ENCODE measurements around the gene ABI2. TPM values are rescaled to one million over a fixed set of nuclear protein-coding genes. Genes with fewer than 3 reads are reported as not detected.

The ABI2 gene
- total RNA-seq, 2 experiments from 2014 or later: 19.3 to 21.0 TPM

- TF ChIP-seq, protein P1, sequence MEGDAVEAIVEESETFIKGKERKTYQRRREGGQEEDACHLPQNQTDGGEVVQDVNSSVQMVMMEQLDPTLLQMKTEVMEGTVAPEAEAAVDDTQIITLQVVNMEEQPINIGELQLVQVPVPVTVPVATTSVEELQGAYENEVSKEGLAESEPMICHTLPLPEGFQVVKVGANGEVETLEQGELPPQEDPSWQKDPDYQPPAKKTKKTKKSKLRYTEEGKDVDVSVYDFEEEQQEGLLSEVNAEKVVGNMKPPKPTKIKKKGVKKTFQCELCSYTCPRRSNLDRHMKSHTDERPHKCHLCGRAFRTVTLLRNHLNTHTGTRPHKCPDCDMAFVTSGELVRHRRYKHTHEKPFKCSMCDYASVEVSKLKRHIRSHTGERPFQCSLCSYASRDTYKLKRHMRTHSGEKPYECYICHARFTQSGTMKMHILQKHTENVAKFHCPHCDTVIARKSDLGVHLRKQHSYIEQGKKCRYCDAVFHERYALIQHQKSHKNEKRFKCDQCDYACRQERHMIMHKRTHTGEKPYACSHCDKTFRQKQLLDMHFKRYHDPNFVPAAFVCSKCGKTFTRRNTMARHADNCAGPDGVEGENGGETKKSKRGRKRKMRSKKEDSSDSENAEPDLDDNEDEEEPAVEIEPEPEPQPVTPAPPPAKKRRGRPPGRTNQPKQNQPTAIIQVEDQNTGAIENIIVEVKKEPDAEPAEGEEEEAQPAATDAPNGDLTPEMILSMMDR (IDR thresholded peaks at IDR 0.05): no peak
- no peaks in the 10 kb centered on the region for H3K4me1 Mint-ChIP-seq (ENCODE audit: low read depth)
- no peak overlapping the region for H3K4me3 Mint-ChIP-seq
- Histone ChIP-seq H3K4me3 (ENCODE audit: low read length) (no peak overlapping the region), H3K4me1 (ENCODE audit: insufficient read depth, low read length) (no peaks in the 10 kb centered on the region), H3K27ac (ENCODE audit: low read depth in 1 of 2, low read length in 2 of 2) (no peak overlapping the region), H3K9me3 (ENCODE audit: control insufficient read depth in 1 of 2, insufficient read depth in 1 of 2, low read length in 2 of 2) (peaks cover 0 to 5% of the 10 kb centered on the region in 2 experiments), H3K36me3 (ENCODE audit: insufficient read depth, low read length) (peaks cover 11% of the 10 kb centered on the region), H3K27me3 (ENCODE audit: control insufficient read depth in 1 of 2, insufficient read depth in 2 of 2, low read length in 2 of 2) (no peaks in the 10 kb centered on the region)
- H3K9me3 Mint-ChIP-seq: no peaks in the 10 kb centered on the region
- ATAC-seq (ENCODE audit: poor library complexity): no peak
- H3K27me3 Mint-ChIP-seq: no peaks in the 10 kb centered on the region
- H3K36me3 Mint-ChIP-seq (ENCODE audit: low read depth): peaks cover 20% of the 10 kb centered on the region
- ChIA-PET CTCF (no interaction called here), POLR2A (no interaction called here)
- H3K27ac Mint-ChIP-seq: no peak overlapping the region
- intact Hi-C loops (cut with DNase I, micrococcal nuclease): no loop called here
- no peak for DNase-seq
Measured at GRCh38 chr2:203354966-203355365, 26.8 kb downstream of the ABI2 start.

DNA sequence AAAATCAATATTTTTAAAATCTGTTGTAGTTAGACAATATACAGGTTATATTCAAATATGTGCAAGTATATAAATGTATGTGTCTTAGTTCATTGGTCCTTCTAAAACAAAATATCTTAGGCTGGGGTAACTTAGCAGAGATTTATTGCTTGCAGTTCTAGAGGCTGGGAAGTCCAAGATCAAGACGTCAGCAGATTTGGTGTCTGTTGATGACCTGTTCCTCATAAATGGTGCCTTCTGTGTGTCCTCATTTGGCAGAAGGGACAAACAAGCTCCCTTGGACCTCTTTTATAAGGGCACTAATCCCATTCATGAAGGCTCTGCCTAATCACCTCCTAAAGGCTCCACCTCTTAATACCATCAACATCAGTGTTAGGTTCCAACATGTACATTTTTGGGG, 31.3 kb downstream of the ABI2 start:
- ATAC-seq (ENCODE audit: poor library complexity) (no peak), DNase-seq (no peak)
- intact Hi-C loops (cut with DNase I, micrococcal nuclease): no loop called here
- CTCF ChIA-PET: no interaction called here
- Mint-ChIP-seq H3K4me3 (no peak overlapping the region), H3K4me1 (ENCODE audit: low read depth) (peaks cover 10% of the 10 kb centered on the region), H3K27me3 (no peaks in the 10 kb centered on the region), H3K9me3 (no peaks in the 10 kb centered on the region), H3K36me3 (ENCODE audit: low read depth) (peaks cover 10% of the 10 kb centered on the region), H3K27ac (no peak overlapping the region)
- Histone ChIP-seq H3K9me3 (ENCODE audit: control insufficient read depth in 1 of 2, insufficient read depth in 1 of 2, low read length in 2 of 2) (no peaks in the 10 kb centered on the region), H3K4me1 (ENCODE audit: insufficient read depth, low read length) (no peaks in the 10 kb centered on the region), H3K27ac (ENCODE audit: low read depth in 1 of 2, low read length in 2 of 2) (no peak overlapping the region), H3K27me3 (ENCODE audit: control insufficient read depth in 1 of 2, insufficient read depth in 2 of 2, low read length in 2 of 2) (no peaks in the 10 kb centered on the region), H3K36me3 (ENCODE audit: insufficient read depth, low read length) (peaks cover 3% of the 10 kb centered on the region), H3K4me3 (ENCODE audit: low read length) (no peak overlapping the region)
- POLR2A ChIA-PET: no interaction called here
- TF ChIP-seq, protein P1 (IDR thresholded peaks at IDR 0.05): no peak

GRCh38 chr2:203360833-203361430, 32.7 kb downstream of the ABI2 start:
- no peaks in the 10 kb centered on the region for H3K9me3 ChIP-seq (ENCODE audit: control insufficient read depth in 1 of 2, insufficient read depth in 1 of 2, low read length in 2 of 2)
- Mint-ChIP-seq H3K4me1 (ENCODE audit: low read depth) (peaks cover 10% of the 10 kb centered on the region), H3K27ac (peak overlapping the region; percentile 0), H3K36me3 (ENCODE audit: low read depth) (peaks cover 5% of the 10 kb centered on the region), H3K27me3 (no peaks in the 10 kb centered on the region), H3K9me3 (no peaks in the 10 kb centered on the region), H3K4me3 (no peak overlapping the region)
- DNase-seq (no peak), ATAC-seq (ENCODE audit: poor library complexity) (no peak)
- TF ChIP-seq, protein P1 (IDR thresholded peaks at IDR 0.05): no peak
- intact Hi-C loops (cut with DNase I, micrococcal nuclease): no loop called here
- H3K36me3 ChIP-seq (ENCODE audit: insufficient read depth, low read length): peaks cover 3% of the 10 kb centered on the region
- ChIA-PET CTCF (no interaction called here), POLR2A (no interaction called here)
- H3K4me1 ChIP-seq (ENCODE audit: insufficient read depth, low read length): no peaks in the 10 kb centered on the region
- no peaks in the 10 kb centered on the region for H3K27me3 ChIP-seq (ENCODE audit: control insufficient read depth in 1 of 2, insufficient read depth in 2 of 2, low read length in 2 of 2)
- no peak overlapping the region for H3K27ac ChIP-seq (ENCODE audit: low read depth in 1 of 2, low read length in 2 of 2)
- no peak overlapping the region for H3K4me3 ChIP-seq (ENCODE audit: low read length)
